Raji (cell line): ENCODE measurements around the gene CLRN3.

Experiments
- POLR2A ChIP-seq: IDR thresholded peaks from 2 replicates; pipeline ENCODE4 v1.6.1; 2011; ENCODE audit warnings: low read depth, low read length, control low read depth; ENCODE audit not compliant: insufficient read depth

The CLRN3 gene

DNA sequence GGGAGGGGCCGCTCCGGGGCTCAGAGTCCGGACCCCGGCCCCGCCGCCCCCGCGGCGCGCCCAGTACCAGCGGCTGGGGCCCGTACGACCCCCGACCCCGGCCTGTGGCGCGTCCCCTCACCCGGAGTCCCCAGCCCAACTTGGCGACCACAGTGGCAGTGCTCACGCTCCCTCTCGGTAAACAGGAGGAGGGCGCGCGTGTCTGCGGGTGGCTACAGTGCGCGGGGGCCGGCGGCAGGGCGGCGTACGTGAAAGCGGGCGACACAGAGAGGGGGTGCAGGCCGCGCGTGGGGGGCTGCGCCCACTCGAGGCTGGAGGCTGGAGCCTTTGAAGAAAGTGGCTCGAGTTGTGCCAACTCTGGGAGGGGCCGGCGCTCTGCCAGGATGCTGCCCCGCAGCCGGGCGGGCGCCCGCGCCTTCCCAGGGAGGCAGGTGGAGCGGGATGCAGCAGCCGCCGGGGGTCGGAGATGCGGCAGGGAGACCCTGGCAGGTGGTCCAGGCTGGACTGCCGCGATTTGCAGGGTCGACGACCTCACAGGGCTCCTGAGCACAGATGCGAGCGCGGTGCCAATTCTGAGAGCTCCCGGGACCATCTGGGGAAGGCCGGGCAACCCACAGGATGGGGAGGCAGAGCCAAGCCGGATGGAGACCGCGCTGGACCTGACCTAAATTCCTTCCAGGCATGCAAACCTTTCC, 14.8 kb upstream of the CLRN3 start:
- TF ChIP-seq POLR2A: no peak

DNA sequence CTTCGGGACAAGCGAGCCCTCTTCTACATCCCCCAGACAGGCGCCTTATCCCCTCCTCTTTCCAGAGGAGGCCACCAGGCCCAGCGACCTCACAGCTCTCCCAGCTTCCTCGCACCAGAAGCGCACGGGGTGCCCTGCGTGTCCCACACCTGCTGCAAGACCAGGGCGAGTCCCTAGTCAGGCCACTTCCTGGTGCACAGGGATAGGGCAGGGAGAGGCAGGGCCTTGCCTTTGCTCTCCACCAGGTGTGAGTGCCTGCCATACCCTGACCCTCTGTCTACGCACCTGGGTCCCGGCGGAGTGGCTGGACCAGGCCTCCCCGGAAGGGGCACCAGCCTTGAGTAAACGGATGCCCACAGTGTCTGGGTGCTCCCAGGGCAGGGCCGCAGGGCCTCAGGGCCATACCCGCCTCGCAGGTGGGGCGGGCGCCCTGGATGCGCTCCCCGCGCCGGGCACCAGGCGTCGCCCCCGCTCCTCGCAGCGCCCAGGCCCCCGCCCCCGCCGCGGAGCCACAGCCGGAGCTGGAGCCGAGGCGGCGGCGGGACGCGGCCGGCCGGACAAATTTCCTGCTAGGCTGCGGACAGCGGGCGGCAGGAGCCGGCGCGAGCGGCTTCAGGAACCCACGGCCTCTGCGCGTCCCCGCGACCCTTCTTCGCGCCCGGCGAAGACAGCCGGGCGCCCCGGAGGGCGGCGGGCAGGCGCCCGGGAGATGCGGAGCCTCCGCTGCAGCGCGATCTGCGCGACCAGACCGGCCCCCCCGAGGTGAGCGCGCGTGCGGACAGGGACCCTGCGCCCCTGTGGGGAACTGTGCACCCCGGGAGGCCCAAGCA, 14.0 kb upstream of the CLRN3 start, which contains the start of gene PTPRE:
TSS of gene PTPRE (plus strand) at position 556 of the 830 bp plus-strand sequence. CDS start 133,779 bp downstream, outside the sequence.
- TF ChIP-seq POLR2A: no peak

DNA sequence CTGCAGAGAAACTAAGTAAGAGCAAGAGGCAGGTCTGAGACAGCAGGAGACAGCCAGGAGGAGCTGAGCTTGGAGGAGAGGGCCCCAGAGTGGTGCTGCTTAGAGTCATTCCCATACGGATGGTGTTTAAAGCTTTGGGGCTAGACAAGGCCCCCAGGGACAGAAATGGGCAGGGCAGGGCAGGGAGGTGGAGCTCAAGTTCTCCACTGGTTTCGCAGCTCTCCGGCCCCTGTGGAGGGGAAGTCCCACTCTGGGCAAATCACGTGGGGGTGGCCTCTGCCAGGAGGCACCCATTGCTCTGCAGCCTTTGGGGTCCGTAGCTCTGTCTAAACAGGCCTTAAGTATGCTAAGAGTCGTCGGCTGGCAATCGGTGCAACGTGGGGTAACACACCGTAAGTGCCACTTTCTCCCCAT, 13.1 kb upstream of the CLRN3 start:
- TF ChIP-seq POLR2A: no peak

DNA sequence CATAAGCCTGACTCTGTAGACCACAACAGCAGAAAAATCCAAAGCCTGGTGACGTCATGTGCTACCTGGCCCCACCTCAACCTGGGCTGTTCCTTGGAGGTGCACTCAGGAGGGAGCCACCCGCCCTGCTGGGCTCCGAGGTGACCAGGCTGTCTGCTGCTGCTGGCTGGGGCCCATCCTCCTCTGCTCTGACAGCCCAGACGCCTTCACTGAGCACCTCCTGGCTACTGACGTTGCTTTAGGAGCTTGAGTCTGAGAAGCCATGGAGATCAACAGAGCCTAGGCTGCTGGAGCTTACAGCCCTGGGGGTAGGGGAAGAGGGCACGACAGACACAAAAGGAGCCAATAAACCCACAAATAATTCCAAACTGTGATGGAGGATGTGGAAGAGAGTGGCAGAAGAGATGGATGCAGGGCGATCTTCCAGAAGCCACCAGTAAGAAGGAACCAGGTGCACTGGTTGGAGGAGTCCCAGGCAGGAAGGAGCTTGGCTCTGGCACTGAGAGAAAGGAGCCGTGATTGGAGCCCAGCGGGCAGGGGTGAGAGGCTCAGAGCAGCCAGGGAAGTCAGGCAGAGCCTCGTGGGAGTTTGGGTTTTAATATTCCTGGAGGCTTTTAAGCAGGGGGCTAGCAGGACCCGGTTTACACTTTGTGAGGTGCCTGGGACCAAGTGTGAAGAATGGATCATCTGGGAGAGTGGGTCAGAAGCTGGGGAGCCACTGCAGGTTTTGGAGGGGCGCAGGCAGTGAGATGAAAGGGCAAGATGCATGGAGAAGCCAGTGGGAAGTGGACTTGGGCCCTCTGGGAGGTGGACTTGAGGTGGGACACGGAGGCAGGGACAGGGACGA, 12.5 kb upstream of the CLRN3 start:
- no peak for TF ChIP-seq POLR2A

DNA sequence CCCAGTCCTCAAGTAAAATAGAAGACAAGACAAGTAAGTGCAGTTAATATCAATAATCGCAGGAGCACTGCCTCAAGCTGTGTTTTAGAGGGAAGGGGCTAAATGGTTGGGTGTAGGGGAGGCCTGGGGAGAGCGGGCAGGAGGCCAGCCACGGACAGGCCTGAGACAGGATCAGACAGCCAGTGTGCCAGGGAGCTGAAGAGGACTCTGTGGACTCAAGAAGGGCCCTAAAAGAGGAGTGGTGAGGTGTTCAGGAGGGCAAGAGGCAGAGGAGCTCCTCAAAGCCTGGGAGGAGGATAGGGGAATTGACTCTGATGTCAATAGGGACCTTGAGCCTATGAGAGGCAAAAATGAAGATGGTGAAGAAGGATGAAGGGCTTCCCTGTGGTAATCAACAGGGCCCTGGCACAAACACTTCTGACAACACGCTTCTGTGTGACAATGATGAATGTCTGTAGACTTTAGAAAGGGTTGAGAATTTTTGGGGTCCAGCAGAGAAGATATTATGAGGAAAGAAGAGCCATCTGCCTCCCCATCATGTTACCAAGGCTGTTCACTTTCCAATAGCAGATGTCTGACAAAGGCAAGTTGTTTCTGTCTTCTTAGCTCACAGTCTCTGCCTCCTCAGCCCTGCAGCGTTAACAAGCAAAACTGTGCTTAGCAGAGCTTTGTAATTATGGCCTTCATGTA, 11.7 kb upstream of the CLRN3 start:
- TF ChIP-seq POLR2A: no peak

DNA sequence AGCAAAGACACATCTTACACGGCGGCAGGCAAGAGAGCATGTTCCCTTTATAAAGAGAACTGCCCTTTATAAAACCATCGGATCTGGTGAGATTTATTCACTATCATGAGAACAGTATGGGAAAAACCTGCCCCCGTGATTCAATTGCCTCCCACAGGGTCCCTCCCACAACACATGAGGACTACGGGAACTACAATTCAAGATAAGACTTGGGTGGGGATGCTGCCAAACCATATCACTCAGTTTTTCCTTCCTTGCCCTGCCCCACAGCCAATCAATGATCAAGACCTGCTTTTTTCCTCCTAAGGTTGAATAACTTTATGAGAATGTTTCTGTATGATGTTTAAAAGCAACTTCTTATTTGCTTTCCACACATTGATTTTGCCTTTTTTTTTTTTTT, 11.0 kb upstream of the CLRN3 start:
- TF ChIP-seq POLR2A: no peak

DNA sequence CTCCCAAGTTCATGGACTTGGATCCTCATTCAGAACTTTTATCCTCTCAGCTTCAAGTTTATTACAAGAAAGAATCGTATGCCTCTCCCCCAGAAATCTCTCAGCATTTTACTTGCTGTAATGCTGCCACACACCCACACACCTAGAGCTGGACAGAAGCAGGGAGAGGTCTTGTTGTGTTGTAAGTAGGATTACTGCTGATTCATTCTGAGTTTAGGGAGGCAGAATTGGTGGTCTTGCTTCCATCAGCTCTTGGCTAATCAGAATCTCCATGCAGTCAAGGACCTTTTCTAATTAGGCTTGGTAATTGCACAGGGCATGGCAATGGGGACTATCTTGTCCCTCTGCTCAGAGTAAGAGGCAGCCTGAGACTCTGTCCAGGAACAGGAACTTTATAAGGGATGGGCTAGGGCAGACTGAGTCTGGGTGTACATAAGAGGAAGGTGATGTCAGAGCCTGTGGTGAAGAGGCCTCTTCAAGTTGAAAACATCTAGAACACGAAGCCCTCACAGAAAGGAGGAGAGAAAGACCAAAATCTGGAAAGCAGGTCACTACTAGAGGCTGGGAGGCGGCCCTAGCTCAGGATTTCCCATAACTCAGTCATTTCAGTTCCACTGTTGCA, 7.1 kb upstream of the CLRN3 start:
- no peak for TF ChIP-seq POLR2A

DNA sequence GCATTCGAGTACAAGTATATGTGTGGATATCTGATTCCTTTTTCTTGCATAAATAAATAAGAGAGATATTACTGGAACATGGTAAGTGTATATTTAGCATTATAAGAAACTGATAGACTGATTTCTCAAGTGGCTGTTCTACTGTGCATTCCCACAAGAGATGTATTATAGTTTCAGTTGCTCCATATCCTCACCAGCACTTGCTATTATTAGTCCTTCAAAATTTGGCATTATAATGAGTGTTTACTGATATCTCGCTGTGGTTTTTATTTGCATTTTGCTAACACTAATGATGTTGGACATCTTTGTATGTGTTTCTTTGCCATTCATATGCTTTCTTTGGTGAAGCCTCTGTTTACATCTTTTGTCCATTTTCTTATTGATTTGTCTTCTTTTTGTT, 4.4 kb upstream of the CLRN3 start:
- TF ChIP-seq POLR2A: no peak

DNA sequence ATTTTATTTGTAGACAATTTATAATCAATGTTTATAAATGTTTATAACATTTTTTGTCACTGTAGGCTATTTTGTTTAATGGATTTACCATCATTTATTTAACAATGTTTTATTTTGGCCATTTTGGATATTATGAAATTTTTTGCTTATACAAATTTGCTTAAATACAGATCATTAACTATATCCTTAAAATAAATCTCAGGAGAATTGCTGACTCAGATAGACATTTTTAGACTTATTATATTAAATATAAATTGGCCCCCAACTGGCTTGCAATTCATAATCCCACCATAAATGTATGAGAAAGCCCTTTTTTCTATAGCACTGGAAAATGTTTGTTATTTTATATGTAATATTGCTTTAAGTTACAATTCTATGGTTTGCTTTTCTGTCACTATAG, 3.8 kb upstream of the CLRN3 start:
- no peak for TF ChIP-seq POLR2A

DNA sequence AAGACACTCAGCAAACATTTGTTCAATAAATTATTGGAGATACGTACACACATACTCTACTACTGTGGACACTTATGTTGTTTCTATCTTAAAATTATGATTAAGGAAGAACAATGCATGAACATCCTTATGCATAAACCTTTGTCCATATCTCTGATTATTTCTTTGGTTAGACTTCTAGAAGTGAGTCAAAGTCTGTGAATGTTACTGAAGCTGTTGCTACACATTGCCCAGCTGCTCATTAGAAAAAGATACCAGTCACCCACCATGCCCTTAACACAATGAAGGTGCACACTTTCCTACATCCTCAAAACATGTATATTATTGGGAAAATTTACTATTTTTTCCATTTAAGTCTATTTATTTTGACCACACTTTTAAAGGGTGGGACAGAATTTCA, 1.4 kb upstream of the CLRN3 start:
- TF ChIP-seq POLR2A: no peak

DNA sequence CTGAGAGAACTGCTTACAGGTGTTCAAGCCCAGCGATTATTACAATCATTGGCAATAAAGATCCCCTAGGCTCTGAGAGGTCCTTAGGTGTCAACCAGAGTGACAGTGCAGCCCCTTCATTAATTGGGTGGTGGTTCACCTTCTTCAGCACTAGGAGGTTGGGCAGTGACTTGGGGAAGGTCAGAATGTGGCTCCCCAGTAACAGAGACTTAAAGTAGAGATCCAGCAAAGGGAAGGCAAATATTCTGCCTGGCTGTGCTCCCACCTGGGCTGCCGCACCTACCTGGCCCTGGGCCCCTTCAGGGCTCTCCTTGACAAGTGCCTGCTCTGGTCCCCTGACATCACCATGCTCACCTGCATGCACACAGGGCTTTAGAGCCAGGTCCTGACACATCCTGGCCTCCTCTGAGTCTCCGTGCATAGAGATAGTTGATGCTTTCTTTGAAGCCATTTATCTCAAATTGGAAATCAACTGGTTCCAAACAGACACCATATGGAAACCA, 1.9 kb downstream of the CLRN3 start:
- no peak for TF ChIP-seq POLR2A

DNA sequence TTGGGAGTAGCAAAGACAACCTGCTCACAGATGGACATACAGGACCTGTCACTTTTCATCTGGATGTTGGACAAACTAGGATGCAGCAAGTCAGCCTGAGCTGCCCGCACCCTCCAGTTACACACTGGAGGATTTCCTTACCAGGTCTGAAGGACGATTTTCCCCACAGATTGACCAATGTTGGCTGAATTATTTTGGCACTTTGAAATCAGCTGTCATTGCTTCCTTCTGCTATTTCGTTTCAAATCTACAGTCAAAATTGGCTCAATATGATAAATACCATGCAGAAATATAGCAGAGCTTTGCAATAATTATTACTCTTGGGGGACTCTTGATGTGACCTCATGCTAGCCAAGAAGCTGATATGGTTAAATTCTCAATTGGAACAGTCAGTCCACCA, 2.5 kb downstream of the CLRN3 start:
- no peak for TF ChIP-seq POLR2A

DNA sequence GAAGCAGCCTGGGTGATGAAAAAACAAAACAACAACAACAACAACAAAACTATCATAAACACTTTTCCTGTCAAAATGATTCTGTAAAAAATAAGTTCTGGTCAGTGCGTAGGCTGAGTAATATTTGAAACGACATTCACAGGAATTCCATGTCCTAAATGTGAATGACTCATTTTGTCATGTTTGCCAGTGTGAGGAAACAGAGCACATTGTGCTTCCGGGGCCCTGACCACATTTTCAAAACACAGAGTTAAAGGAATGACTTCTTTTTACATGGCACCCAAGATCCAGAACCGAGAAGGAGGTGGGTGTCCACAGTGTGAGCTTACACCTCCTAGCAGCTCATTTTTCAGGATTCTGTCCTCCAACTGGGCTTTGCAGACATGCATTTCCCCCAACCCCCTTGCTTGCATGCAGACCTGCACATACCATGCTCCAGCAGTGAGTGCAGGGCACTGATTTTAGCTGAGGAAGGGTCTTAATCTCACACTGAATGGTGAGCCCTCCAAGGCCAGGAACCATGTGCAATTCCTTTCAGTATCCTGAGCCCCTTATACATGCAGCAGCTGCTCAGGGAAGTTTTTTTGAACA, 3.0 kb downstream of the CLRN3 start:
- no peak for TF ChIP-seq POLR2A
